NOMO-1 treated with dmso at 0.1 percent for 144 hours (cell line): ENCODE results near the gene BTBD10.

Experiments
- DNase-seq: peaks from one replicate; lab custom pipeline; 2025; ENCODE audit not compliant: unreplicated experiment; lab: John Stamatoyannopoulos, UW

Gene BTBD10

DNA sequence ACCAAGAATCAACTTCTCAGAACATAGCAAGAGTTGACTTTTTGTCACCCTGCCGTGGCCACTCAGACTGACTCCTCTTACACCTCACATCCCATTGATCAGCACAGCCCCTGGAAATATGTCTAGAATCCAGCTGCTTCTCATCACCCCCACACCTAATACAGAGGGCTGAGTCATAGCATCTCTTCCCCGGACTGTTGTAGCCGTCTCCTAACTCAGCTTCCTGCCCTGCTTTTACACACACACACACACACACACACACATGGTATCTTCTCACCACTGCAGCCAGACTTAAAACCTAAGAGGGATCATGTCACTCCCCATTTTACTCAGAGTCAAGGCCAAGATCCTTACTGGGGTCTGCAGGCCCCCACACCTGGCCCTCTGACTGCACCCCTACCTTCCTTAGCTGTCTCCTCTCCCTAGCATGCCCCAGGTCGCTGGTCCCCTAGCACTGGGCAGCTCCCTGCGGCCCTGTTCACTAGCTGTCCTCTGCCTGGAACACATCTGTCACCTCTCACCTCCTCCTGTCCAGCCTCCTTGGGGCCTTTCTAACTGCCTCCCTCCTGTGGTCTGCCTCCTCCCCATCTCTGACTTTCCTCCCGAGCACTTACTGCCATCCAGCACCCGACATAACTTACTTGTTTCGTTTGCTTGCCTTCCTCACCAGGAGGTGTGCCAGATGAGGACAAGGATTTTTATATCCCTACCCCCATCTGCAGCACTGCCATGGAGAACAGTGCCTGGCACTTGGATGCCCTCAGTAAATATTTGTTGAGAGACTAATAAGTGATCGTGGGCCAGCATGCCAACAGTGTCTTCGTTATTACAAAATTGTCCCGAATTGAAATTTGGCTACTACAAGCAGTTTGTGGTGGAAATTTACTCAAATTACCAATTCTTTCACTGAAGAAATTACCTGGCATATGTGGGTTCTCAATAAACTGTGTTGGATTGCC lies 123.5 kb downstream of the BTBD10 start:
- DNase-seq: no peak

DNA sequence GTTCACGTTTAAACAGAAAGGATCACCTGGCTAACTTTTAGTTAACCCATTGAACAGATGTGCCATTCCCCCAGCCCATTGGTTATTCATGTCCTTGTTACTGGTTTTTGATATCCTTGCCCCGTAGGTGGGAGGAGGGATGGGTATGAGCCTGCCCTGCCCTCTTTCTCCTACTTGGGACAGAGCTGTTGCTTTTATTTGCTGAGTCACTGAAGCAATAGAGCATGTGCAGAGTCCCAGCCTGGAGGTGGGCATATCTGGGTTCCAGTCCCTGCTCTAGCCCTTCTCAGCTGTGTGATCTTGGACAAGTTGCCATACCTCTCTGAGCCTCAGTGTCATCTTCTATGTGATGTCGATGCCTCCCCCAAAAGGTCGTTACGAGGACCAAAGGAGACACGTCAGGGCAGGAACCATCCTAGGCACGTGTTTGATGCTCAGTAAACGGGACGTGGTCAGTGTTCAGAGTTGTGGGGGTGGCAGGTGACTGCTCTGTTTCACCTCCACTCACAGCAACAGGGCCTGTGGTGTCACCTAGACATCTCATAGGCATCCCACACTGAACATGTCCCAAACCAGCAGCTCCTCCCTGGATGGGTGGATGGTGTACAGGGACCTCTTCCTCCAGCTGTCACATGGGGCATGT lies 124.5 kb downstream of the BTBD10 start:
- no peak for DNase-seq

DNA sequence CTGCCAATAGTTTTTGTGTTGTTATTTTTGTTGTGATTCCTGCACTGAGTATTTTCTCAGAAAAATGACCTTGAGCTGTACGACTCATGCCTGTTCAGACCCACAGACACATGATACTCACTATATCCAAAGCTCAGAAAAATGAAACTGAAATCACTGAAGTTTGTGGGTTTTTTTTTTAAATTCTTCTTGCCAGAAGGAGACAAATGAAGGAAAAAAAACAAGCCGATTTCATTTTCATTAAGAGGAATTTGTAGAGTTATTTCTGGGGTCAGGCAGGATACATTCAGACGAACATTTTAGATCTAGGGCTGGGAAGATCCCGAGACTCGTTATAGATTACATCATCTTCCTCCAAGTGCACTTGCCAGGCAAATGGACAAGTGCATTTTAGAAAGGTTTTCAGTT lies 125.0 kb downstream of the BTBD10 start:
- DNase-seq: no peak
